GM12892 (cell line): ENCODE measurements around the gene IFT122.
"Not testable (repeated sequence)": the region's sequence is repeated elsewhere in the genome, so short reads cannot be mapped to it uniquely, and the experiment has no call there.

Experiments
- POLR2A ChIP-seq: IDR thresholded peaks from 2 replicates; pipeline ENCODE4 v1.6.1; 2011; ENCODE audit warnings: low read depth, low read length, control low read depth
- TAF1 ChIP-seq: IDR thresholded peaks from 2 replicates; pipeline ENCODE4 v1.6.1; 2011; ENCODE audit warnings: low read depth, mild to moderate bottlenecking, control low read depth, low read length, borderline replicate concordance

DNA sequence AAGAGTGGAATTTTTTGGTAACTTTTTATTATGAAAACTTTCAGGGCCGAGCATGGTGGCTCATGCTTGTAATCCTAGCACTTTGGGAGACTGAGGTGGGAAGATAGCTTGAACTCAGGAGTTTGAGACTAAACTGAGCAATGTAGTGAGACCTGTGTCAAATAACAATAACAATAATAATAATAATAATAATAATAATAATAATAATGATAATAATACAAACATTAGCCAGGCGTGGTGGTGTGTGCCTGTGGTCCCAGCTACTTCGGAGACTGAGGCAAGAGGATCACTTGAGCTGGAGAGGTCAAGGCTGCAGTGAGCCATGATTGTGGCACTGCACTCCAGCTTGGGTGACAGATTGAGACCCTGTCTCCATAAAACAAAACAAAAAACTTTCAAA is 105.9 kb downstream of the IFT122 start:
- not testable (repeated sequence) for TF ChIP-seq POLR2A, TAF1
